ENCODE results near the gene KRTAP10-5.
A peak's percentile ranks its signal among the peaks of the same experiment; 100 is the strongest.

The KRTAP10-5 gene

DNA sequence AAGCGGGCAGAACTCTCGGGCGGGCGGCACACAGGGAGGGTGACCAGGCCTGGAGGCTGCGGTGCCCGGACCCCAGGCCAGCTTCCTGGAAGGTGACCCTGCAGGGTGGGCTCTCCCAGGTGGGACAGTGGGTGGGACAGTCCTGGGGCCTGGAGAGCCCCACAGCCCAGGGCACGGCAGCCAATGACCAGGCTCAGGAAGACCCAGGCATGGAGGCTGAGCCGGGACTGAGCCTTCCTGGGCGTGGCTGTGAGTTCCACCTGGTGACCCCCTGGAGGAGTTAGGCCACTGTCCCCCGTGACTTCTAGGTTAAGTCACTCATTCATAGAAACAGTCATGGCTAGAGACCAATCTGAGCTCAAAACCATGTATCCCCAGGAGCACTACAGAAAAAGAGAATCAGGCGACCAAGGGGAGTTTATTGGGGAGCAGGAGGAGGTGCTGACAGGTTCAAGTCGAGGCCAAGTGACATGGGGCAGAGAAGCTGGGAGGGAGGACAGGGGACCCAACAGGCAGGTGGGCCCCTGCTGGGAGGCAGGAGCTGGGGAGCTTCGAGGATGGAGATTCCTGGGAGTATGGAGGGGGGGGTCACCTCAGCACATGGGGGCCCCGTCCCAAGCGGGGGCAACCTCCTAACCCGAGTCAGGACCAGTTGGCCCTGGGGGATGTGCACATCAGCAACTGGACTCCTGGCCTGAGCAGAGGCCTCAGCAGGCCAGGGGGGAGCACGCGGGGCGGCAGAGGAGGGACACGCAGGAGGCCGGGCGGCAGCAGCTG is 1.2 kb downstream of the KRTAP10-5 start:
- DNase-seq: no peak
- H3K9ac ChIP-seq (ENCODE audit: low read length): no peak overlapping the region
- H2BK15ac ChIP-seq (replicated peaks; ENCODE audit: low read depth): no peak overlapping the region
- H3K4me3 ChIP-seq (ENCODE audit: low read length): no peak overlapping the region
- no peaks in the 10 kb centered on the region for H3K36me3 ChIP-seq (ENCODE audit: control insufficient read depth, insufficient read depth, low read length)
- no peak overlapping the region for H3K23ac ChIP-seq (ENCODE audit: low read length)
- H3K27ac ChIP-seq (ENCODE audit: low read depth, low read length): no peak overlapping the region
- no peak overlapping the region for H3K56ac ChIP-seq (ENCODE audit: low read length)
- no peaks in the 10 kb centered on the region for H3K4me1 ChIP-seq (ENCODE audit: control insufficient read depth, low read depth, low read length)
- H3K18ac ChIP-seq (ENCODE audit: low read length): no peak overlapping the region
- no peak overlapping the region for H4K8ac ChIP-seq (ENCODE audit: low read depth, low read length)
- no peaks in the 10 kb centered on the region for H3K27me3 ChIP-seq (ENCODE audit: insufficient read depth, low read length, poor library complexity)
- H3K79me1 ChIP-seq (ENCODE audit: low read length): no peaks in the 10 kb centered on the region
- H4K5ac ChIP-seq (ENCODE audit: low read length): no peak overlapping the region
- H2AK5ac ChIP-seq (ENCODE audit: low read length): no peak overlapping the region
- H2BK5ac ChIP-seq (ENCODE audit: low read length): no peak overlapping the region
- no peak overlapping the region for H2BK120ac ChIP-seq (ENCODE audit: low read depth, low read length)
- H3K4me2 ChIP-seq (ENCODE audit: low read length): no peak overlapping the region
- no CpG with 5 or more reads among the region's 22 CpGs for WGBS (ENCODE audit: extremely low coverage, insufficient coverage, low lambda C conversion rate)
- no peaks in the 10 kb centered on the region for H3K79me2 ChIP-seq (ENCODE audit: control insufficient read depth, insufficient read depth, low read length)
- H3K4ac ChIP-seq (ENCODE audit: low read depth, low read length): no peak overlapping the region

DNA sequence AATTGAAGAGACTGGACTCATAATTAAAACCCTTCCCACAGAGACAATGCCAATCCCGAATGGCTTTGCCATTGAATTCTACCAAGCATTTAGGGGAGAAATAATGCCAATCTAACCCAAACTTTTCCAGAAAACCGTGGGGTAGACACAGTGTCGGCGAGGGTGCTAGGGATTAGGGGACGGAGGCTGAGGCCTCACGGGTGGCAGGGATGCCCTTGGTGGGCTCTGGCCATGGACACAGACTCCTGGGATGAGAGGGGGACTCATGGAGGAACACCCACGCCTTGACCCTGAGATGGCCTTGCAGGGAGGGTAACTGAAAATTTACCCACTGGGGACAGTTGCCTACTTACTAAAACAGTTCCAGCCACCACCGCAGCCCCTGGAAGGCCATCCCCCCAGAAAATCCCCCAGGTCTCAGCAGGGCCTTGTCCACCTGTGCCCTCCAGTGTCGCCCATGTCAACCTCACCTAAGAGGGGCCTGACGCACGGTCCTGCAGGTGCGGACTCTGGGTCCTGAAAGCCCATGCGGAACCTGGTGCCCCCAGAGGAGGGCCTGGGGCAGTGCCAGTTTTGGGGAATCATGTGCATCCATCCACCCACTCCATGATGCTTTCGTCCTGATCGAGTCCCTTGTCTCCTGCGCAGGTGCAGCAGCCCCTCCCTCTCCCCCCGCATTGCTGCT is 1.9 kb downstream of the KRTAP10-5 start:
- Histone ChIP-seq H3K4me2 (ENCODE audit: low read length) (no peak overlapping the region), H2BK120ac (ENCODE audit: low read depth, low read length) (no peak overlapping the region), H4K8ac (ENCODE audit: low read depth, low read length) (no peak overlapping the region), H3K4me3 (ENCODE audit: low read length) (no peak overlapping the region), H2AK5ac (ENCODE audit: low read length) (no peak overlapping the region), H3K79me2 (ENCODE audit: control insufficient read depth, insufficient read depth, low read length) (no peaks in the 10 kb centered on the region), H3K4me1 (ENCODE audit: control insufficient read depth, low read depth, low read length) (no peaks in the 10 kb centered on the region), H3K18ac (ENCODE audit: low read length) (no peak overlapping the region), H3K56ac (ENCODE audit: low read length) (no peak overlapping the region), H4K5ac (ENCODE audit: low read length) (no peak overlapping the region), H3K36me3 (ENCODE audit: control insufficient read depth, insufficient read depth, low read length) (no peaks in the 10 kb centered on the region), H2BK15ac (replicated peaks; ENCODE audit: low read depth) (no peak overlapping the region), H3K27ac (ENCODE audit: low read depth, low read length) (no peak overlapping the region), H3K4ac (ENCODE audit: low read depth, low read length) (no peak overlapping the region), H3K9ac (ENCODE audit: low read length) (no peak overlapping the region), H3K79me1 (ENCODE audit: low read length) (no peaks in the 10 kb centered on the region), H3K23ac (ENCODE audit: low read length) (no peak overlapping the region), H3K27me3 (ENCODE audit: insufficient read depth, low read length, poor library complexity) (no peaks in the 10 kb centered on the region), H2BK5ac (ENCODE audit: low read length) (no peak overlapping the region)
- WGBS (ENCODE audit: extremely low coverage, insufficient coverage, low lambda C conversion rate): no CpG with 5 or more reads among the region's 17 CpGs
- no peak for DNase-seq

- Histone ChIP-seq H2AK5ac (ENCODE audit: low read length) (no peak overlapping the region), H3K4me1 (ENCODE audit: control insufficient read depth, low read depth, low read length) (no peaks in the 10 kb centered on the region), H3K79me2 (ENCODE audit: control insufficient read depth, insufficient read depth, low read length) (no peaks in the 10 kb centered on the region), H3K4me3 (ENCODE audit: low read length) (no peak overlapping the region), H2BK5ac (ENCODE audit: low read length) (no peak overlapping the region), H3K9ac (ENCODE audit: low read length) (no peak overlapping the region), H3K79me1 (ENCODE audit: low read length) (no peaks in the 10 kb centered on the region), H4K5ac (ENCODE audit: low read length) (no peak overlapping the region), H3K4ac (ENCODE audit: low read depth, low read length) (no peak overlapping the region), H3K4me2 (ENCODE audit: low read length) (no peak overlapping the region), H4K8ac (ENCODE audit: low read depth, low read length) (no peak overlapping the region), H3K27ac (ENCODE audit: low read depth, low read length) (no peak overlapping the region), H3K27me3 (ENCODE audit: insufficient read depth, low read length, poor library complexity) (no peaks in the 10 kb centered on the region), H2BK120ac (ENCODE audit: low read depth, low read length) (no peak overlapping the region), H2BK15ac (replicated peaks; ENCODE audit: low read depth) (no peak overlapping the region), H3K56ac (ENCODE audit: low read length) (no peak overlapping the region), H3K36me3 (ENCODE audit: control insufficient read depth, insufficient read depth, low read length) (no peaks in the 10 kb centered on the region), H3K18ac (ENCODE audit: low read length) (no peak overlapping the region), H3K23ac (ENCODE audit: low read length) (no peak overlapping the region)
- DNase-seq: no peak
- WGBS (ENCODE audit: extremely low coverage, insufficient coverage, low lambda C conversion rate): no CpG with 5 or more reads among the region's 10 CpGs
Measured at GRCh38 chr21:44576025-44576420, 4.4 kb downstream of the KRTAP10-5 start.

GRCh38 chr21:44575307-44576024 is 4.9 kb downstream of the KRTAP10-5 start:
- Histone ChIP-seq H3K4me3 (ENCODE audit: low read length) (no peak overlapping the region), H2BK15ac (replicated peaks; ENCODE audit: low read depth) (no peak overlapping the region), H3K23ac (ENCODE audit: low read length) (no peak overlapping the region), H2AK5ac (ENCODE audit: low read length) (no peak overlapping the region), H3K9ac (ENCODE audit: low read length) (no peak overlapping the region), H3K4me2 (ENCODE audit: low read length) (no peak overlapping the region), H2BK120ac (ENCODE audit: low read depth, low read length) (no peak overlapping the region), H3K36me3 (ENCODE audit: control insufficient read depth, insufficient read depth, low read length) (no peaks in the 10 kb centered on the region), H4K8ac (ENCODE audit: low read depth, low read length) (no peak overlapping the region), H3K4ac (ENCODE audit: low read depth, low read length) (no peak overlapping the region), H3K4me1 (ENCODE audit: control insufficient read depth, low read depth, low read length) (no peaks in the 10 kb centered on the region), H4K5ac (ENCODE audit: low read length) (no peak overlapping the region), H2BK5ac (ENCODE audit: low read length) (no peak overlapping the region), H3K79me2 (ENCODE audit: control insufficient read depth, insufficient read depth, low read length) (no peaks in the 10 kb centered on the region), H3K18ac (ENCODE audit: low read length) (no peak overlapping the region), H3K56ac (ENCODE audit: low read length) (no peak overlapping the region), H3K79me1 (ENCODE audit: low read length) (no peaks in the 10 kb centered on the region), H3K27ac (ENCODE audit: low read depth, low read length) (no peak overlapping the region), H3K27me3 (ENCODE audit: insufficient read depth, low read length, poor library complexity) (no peaks in the 10 kb centered on the region)
- WGBS (ENCODE audit: extremely low coverage, insufficient coverage, low lambda C conversion rate): no CpG with 5 or more reads among the region's 20 CpGs
- no peak for DNase-seq

DNA sequence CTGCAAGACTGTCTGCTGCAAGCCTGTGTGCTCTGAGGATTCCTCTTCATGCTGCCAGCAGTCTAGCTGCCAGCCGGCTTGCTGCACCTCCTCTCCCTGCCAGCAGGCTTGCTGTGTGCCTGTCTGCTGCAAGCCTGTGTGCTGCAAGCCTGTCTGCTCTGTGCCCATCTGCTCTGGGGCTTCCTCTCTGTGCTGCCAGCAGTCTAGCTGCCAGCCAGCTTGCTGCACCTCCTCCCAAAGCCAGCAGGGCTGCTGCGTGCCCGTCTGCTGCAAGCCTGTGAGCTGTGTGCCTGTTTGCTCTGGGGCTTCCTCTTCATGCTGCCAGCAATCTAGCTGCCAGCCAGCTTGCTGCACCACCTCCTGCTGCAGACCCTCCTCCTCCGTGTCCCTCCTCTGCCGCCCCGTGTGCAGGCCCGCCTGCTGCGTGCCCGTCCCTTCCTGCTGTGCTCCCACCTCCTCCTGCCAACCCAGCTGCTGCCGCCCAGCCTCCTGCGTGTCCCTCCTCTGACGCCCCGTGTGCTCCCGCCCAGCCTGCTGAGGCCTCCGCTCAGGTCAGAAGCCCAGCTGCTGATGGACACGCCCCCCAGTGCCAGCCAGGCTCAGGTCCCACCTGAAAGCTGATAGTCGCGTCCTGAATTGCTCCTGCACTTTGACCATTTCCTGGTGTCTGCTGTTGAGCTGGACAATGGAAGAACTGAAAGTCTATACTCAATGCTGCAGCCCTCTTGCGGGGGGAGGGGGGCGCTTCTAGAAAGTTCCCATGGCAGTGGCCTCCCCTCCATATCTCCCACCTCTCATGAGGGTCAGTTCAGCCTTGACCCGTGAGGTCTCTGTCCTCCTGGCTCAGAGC is 5.7 kb downstream of the KRTAP10-5 start:
- Histone ChIP-seq H3K4ac (ENCODE audit: low read depth, low read length) (no peak overlapping the region), H2BK120ac (ENCODE audit: low read depth, low read length) (no peak overlapping the region), H3K23ac (ENCODE audit: low read length) (no peak overlapping the region), H2BK15ac (replicated peaks; ENCODE audit: low read depth) (no peak overlapping the region), H3K36me3 (ENCODE audit: control insufficient read depth, insufficient read depth, low read length) (no peaks in the 10 kb centered on the region), H3K4me2 (ENCODE audit: low read length) (no peak overlapping the region), H3K18ac (ENCODE audit: low read length) (no peak overlapping the region), H3K27ac (ENCODE audit: low read depth, low read length) (no peak overlapping the region), H4K8ac (ENCODE audit: low read depth, low read length) (no peak overlapping the region), H3K4me1 (ENCODE audit: control insufficient read depth, low read depth, low read length) (no peaks in the 10 kb centered on the region), H3K9ac (ENCODE audit: low read length) (no peak overlapping the region), H3K56ac (ENCODE audit: low read length) (no peak overlapping the region), H2AK5ac (ENCODE audit: low read length) (no peak overlapping the region), H3K27me3 (ENCODE audit: insufficient read depth, low read length, poor library complexity) (no peaks in the 10 kb centered on the region), H2BK5ac (ENCODE audit: low read length) (no peak overlapping the region), H3K79me1 (ENCODE audit: low read length) (no peaks in the 10 kb centered on the region), H3K4me3 (ENCODE audit: low read length) (no peak overlapping the region), H3K79me2 (ENCODE audit: control insufficient read depth, insufficient read depth, low read length) (no peaks in the 10 kb centered on the region), H4K5ac (ENCODE audit: low read length) (no peak overlapping the region)
- peak; percentile 11 for DNase-seq
- WGBS (ENCODE audit: extremely low coverage, insufficient coverage, low lambda C conversion rate): no CpG with 5 or more reads among the region's 21 CpGs
